ENCODE results near the gene PTRH1. TPM values are rescaled to one million over a fixed set of nuclear protein-coding genes. Genes with fewer than 3 reads are reported as not detected.

The PTRH1 gene
- total and polyA plus RNA-seq, 2 of the 4 experiments (the other 2 are of a cell fraction): 5.4 to 14.8 TPM

- no peak overlapping the region for H4K91ac ChIP-seq (ENCODE audit: insufficient read depth, low read depth, low read length)
- H2BK20ac ChIP-seq (ENCODE audit: low read depth, low read length): no peak overlapping the region
- no peak overlapping the region for H2BK5ac ChIP-seq (ENCODE audit: low read depth, low read length, poor library complexity, severe bottlenecking)
- POLR2A ChIA-PET (ENCODE audit: unreplicated experiment): no interaction called here
- TF ChIP-seq RCOR1 (IDR thresholded peaks at IDR 0.05; ENCODE audit: insufficient replicate concordance, low read length): no peak
- no peak for TF ChIP-seq CEBPB (IDR thresholded peaks at IDR 0.05; ENCODE audit: low read depth, low read length)
- TF ChIP-seq, protein P1, sequence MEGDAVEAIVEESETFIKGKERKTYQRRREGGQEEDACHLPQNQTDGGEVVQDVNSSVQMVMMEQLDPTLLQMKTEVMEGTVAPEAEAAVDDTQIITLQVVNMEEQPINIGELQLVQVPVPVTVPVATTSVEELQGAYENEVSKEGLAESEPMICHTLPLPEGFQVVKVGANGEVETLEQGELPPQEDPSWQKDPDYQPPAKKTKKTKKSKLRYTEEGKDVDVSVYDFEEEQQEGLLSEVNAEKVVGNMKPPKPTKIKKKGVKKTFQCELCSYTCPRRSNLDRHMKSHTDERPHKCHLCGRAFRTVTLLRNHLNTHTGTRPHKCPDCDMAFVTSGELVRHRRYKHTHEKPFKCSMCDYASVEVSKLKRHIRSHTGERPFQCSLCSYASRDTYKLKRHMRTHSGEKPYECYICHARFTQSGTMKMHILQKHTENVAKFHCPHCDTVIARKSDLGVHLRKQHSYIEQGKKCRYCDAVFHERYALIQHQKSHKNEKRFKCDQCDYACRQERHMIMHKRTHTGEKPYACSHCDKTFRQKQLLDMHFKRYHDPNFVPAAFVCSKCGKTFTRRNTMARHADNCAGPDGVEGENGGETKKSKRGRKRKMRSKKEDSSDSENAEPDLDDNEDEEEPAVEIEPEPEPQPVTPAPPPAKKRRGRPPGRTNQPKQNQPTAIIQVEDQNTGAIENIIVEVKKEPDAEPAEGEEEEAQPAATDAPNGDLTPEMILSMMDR (conservative IDR thresholded peaks at IDR 0.05; ENCODE audit: low read depth, low read length): no peak
- TF ChIP-seq RFX5 (IDR thresholded peaks at IDR 0.05; ENCODE audit: low read depth, low read length): no peak
- no peak for TF ChIP-seq USF2 (IDR thresholded peaks at IDR 0.05; ENCODE audit: low read depth, low read length)
- no peak for TF ChIP-seq BHLHE40 (IDR thresholded peaks at IDR 0.05; ENCODE audit: low read depth, low read length)
- TF ChIP-seq POLR2A (IDR thresholded peaks at IDR 0.05; ENCODE audit: low read depth, low read length): no peak
- TF ChIP-seq CHD1 (IDR thresholded peaks at IDR 0.05; ENCODE audit: low read depth, low read length): no peak
- TF ChIP-seq MXI1 (IDR thresholded peaks at IDR 0.05; ENCODE audit: borderline replicate concordance, low read depth, low read length): no peak
- no peak for TF ChIP-seq RAD21 (IDR thresholded peaks at IDR 0.05; ENCODE audit: low read length)
- TF ChIP-seq NFE2L2 (IDR thresholded peaks at IDR 0.05; ENCODE audit: low read depth, low read length): no peak
- TF ChIP-seq FOS (IDR thresholded peaks at IDR 0.05; ENCODE audit: low read depth, low read length): no peak
- no peak for TF ChIP-seq MAFK (IDR thresholded peaks at IDR 0.05; ENCODE audit: low read depth, low read length)
- no peak for TF ChIP-seq SMC3 (IDR thresholded peaks at IDR 0.05; ENCODE audit: low read depth, low read length)
- TF ChIP-seq, protein P2, sequence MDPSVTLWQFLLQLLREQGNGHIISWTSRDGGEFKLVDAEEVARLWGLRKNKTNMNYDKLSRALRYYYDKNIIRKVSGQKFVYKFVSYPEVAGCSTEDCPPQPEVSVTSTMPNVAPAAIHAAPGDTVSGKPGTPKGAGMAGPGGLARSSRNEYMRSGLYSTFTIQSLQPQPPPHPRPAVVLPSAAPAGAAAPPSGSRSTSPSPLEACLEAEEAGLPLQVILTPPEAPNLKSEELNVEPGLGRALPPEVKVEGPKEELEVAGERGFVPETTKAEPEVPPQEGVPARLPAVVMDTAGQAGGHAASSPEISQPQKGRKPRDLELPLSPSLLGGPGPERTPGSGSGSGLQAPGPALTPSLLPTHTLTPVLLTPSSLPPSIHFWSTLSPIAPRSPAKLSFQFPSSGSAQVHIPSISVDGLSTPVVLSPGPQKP (IDR thresholded peaks at IDR 0.05; ENCODE audit: borderline replicate concordance, low read depth, low read length): no peak
- no peak for TF ChIP-seq MAZ (IDR thresholded peaks at IDR 0.05; ENCODE audit: borderline replicate concordance, low read depth, low read length)
- no peak overlapping the region for H2AFZ ChIP-seq (replicated peaks; ENCODE audit: low read length, poor library complexity)
- H4K5ac ChIP-seq (ENCODE audit: low read depth, low read length): no peak overlapping the region
- no peak overlapping the region for H3K4me3 ChIP-seq (ENCODE audit: insufficient read depth, low read depth, low read length)
- no peak overlapping the region for H3K14ac ChIP-seq (replicated peaks; ENCODE audit: low read depth, low read length)
- BruUV-seq (replicated peaks): no TSS peak
- WGBS, 2 experiments (ENCODE audit: extremely low coverage in 2 of 2, insufficient read length in 1 of 2): 55% methylated on average over 4 of the region's 9 CpGs; no CpG with 5 or more reads in 1 of the 2 experiments
- H3K18ac ChIP-seq (ENCODE audit: low read depth, low read length): no peak overlapping the region
- peaks cover 3% of the 10 kb centered on the region for H3K9me1 ChIP-seq (ENCODE audit: insufficient read depth, low read length)
- H4K20me1 ChIP-seq (ENCODE audit: insufficient read depth, low read length): no peaks in the 10 kb centered on the region
- H3K9me3 ChIP-seq (ENCODE audit: control insufficient read depth, insufficient read depth, low read length): no peaks in the 10 kb centered on the region
- H4K8ac ChIP-seq (ENCODE audit: low read depth in 2 of 2, low read length in 2 of 2): no peak overlapping the region
- no peak overlapping the region for H3K56ac ChIP-seq (ENCODE audit: extremely low read depth, insufficient read depth, low read length)
- no peak overlapping the region for H3K9ac ChIP-seq (ENCODE audit: low read depth, low read length)
- no peaks in the 10 kb centered on the region for H3K27me3 ChIP-seq (ENCODE audit: control insufficient read depth, insufficient read depth, low read length)
- no peaks in the 10 kb centered on the region for H3K4me1 ChIP-seq (ENCODE audit: control insufficient read depth, insufficient read depth, low read length)
- no peak overlapping the region for H2AK5ac ChIP-seq (ENCODE audit: low read depth, low read length)
- no peak for DNase-seq
- dilution Hi-C loops (cut with HindIII; ENCODE audit: low sequenced_read_pairs, unreplicated experiment): no loop called here
- in situ Hi-C loops (cut with MboI; ENCODE audit: low sequenced_read_pairs): no loop called here
- CTCF ChIA-PET: no interaction called here
- no peak for ATAC-seq (ENCODE audit: low read depth)
- no peak overlapping the region for H2AK9ac ChIP-seq (replicated peaks; ENCODE audit: low read depth, low read length, poor library complexity)
- no peak overlapping the region for H3K27ac ChIP-seq (ENCODE audit: insufficient read depth, low read length)
- H2BK120ac ChIP-seq (ENCODE audit: low read depth, low read length): no peak overlapping the region
- H2BK15ac ChIP-seq (ENCODE audit: low read depth, low read length): no peak overlapping the region
- intact Hi-C loops (cut with micrococcal nuclease): no loop called here
- no peak overlapping the region for H3K4me2 ChIP-seq (ENCODE audit: low read depth, low read length)
- peaks cover 18% of the 10 kb centered on the region for H3K36me3 ChIP-seq (ENCODE audit: control insufficient read depth, insufficient read depth, low read length)
- H3K23ac ChIP-seq (ENCODE audit: low read depth, low read length): no peak overlapping the region
- no peak overlapping the region for H3K4ac ChIP-seq (ENCODE audit: low read depth, low read length)
- H3K79me1 ChIP-seq (ENCODE audit: low read depth in 1 of 2, low read length in 2 of 2): no peaks in the 10 kb centered on the region
Measured at GRCh38 chr9:127694890-127695720, 20.4 kb downstream of the PTRH1 start.

Measured in IMR-90 (cell line).